ENCODE measurements around the gene ITGA4. TPM values are rescaled to one million over a fixed set of nuclear protein-coding genes. Genes with fewer than 3 reads are reported as not detected.
A peak's percentile ranks its signal among the peaks of the same experiment; 100 is the strongest.

ITGA4 gene
- polyA plus RNA-seq, 1 experiment, result 16.7 TPM

- DNase-seq (ENCODE audit: low read depth, low spot score), result no peak
- H3K27ac ChIP-seq (ENCODE audit: low read depth, low read length), result no peak overlapping the region
- H3K9me3 ChIP-seq (ENCODE audit: control insufficient read depth, insufficient read depth, low read length), result no peaks in the 10 kb centered on the region
- no peak overlapping the region for H3K4me3 ChIP-seq (ENCODE audit: low read depth, low read length)
- H3K27me3 ChIP-seq (ENCODE audit: control insufficient read depth, insufficient read depth, low read length), result no peaks in the 10 kb centered on the region
- CTCF ChIA-PET, result interaction anchor here (1.0 to 5.8 kb wide), 3 partner anchors 145 to 562 kb away, joined by 3 to 96 read pairs (median 4); no protein-coding TSS in a partner anchor
- TF ChIP-seq, protein P1, sequence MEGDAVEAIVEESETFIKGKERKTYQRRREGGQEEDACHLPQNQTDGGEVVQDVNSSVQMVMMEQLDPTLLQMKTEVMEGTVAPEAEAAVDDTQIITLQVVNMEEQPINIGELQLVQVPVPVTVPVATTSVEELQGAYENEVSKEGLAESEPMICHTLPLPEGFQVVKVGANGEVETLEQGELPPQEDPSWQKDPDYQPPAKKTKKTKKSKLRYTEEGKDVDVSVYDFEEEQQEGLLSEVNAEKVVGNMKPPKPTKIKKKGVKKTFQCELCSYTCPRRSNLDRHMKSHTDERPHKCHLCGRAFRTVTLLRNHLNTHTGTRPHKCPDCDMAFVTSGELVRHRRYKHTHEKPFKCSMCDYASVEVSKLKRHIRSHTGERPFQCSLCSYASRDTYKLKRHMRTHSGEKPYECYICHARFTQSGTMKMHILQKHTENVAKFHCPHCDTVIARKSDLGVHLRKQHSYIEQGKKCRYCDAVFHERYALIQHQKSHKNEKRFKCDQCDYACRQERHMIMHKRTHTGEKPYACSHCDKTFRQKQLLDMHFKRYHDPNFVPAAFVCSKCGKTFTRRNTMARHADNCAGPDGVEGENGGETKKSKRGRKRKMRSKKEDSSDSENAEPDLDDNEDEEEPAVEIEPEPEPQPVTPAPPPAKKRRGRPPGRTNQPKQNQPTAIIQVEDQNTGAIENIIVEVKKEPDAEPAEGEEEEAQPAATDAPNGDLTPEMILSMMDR (IDR thresholded peaks at IDR 0.05; ENCODE audit: low read depth, low read length), result peak; percentile 35; the same call in 1 of the 2 replicates
- POLR2A ChIA-PET, result no interaction called here
Measured at GRCh38 chr2:181570833-181571661, 113.9 kb downstream of the ITGA4 start.

- TF ChIP-seq, protein P1 (IDR thresholded peaks at IDR 0.05; ENCODE audit: low read depth, low read length), result peak; percentile 62
- no peaks in the 10 kb centered on the region for H3K27me3 ChIP-seq (ENCODE audit: control insufficient read depth, insufficient read depth, low read length)
- H3K4me3 ChIP-seq (ENCODE audit: low read depth, low read length), result no peak overlapping the region
- CTCF ChIA-PET, result interaction anchor here (0.6 to 5.8 kb wide), 34 partner anchors 9 to 1959 kb away, joined by 3 to 96 read pairs (median 4); no protein-coding TSS in a partner anchor
- DNase-seq (ENCODE audit: low read depth, low spot score), result no peak
- no peak overlapping the region for H3K27ac ChIP-seq (ENCODE audit: low read depth, low read length)
- H3K9me3 ChIP-seq (ENCODE audit: control insufficient read depth, insufficient read depth, low read length), result no peaks in the 10 kb centered on the region
- POLR2A ChIA-PET, result no interaction called here
Measured at GRCh38 chr2:181573140-181573736, 116.1 kb downstream of the ITGA4 start.

DNA sequence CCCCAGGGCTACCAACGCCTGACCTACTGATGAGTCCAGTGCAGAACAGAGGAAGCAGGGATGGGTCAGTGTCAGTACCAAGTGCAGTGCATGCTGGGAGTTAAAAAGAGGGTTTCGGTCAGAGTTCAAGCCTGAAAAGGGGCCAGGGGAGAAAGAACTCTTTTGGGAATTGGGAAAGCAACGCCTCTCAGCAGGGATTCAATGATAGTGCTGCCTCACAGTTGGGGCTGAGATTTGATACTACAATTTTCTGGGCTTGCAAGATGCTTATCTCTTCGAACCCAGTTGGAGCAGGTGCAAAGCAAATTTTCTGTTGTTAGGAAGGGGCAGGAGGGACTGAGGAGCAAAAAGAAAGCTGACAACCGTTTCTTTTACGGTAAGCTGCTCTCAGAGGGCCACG is 117.1 kb downstream of the ITGA4 start:
- no peak for DNase-seq (ENCODE audit: low read depth, low spot score)
- CTCF ChIA-PET, result interaction anchor here (0.5 to 2.6 kb wide), 4 partner anchors 9 to 1358 kb away, joined by 3 to 23 read pairs (median 6); no protein-coding TSS in a partner anchor
- POLR2A ChIA-PET, result no interaction called here
- no peaks in the 10 kb centered on the region for H3K27me3 ChIP-seq (ENCODE audit: control insufficient read depth, insufficient read depth, low read length)
- H3K9me3 ChIP-seq (ENCODE audit: control insufficient read depth, insufficient read depth, low read length), result no peaks in the 10 kb centered on the region
- TF ChIP-seq, protein P1 (IDR thresholded peaks at IDR 0.05; ENCODE audit: low read depth, low read length), result no peak
- H3K27ac ChIP-seq (ENCODE audit: low read depth, low read length), result no peak overlapping the region
- H3K4me3 ChIP-seq (ENCODE audit: low read depth, low read length), result no peak overlapping the region

DNA sequence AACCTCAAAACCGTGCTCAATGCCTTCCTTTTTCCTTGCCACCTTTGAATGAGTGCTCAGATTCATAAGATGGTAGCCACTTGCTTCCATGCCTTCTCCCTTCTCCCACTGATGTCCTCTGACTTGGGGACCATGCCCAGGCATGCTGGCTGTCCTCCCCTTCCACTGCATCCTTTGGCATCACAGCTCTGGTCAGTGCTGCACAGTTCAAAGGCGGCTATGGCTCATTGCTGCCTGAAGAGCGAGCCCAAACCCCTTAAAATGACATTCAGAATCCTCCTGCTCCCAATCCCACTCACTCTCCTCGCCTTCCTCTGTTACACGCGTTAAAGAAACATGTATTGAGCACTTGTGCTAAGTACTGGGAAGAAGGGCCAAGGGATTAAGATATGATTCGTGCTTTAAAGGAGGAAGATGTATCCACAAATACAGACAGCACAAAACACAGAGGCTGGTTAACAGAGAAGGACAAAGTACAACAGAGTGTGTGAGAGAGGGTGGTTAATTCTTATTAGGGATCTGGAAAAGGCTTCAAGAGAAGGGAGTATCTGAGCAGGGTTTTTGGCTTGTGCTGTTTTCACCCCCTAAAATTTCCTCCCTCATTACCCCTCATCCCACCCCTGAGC is 118.0 kb downstream of the ITGA4 start:
- POLR2A ChIA-PET, result no interaction called here
- H3K27ac ChIP-seq (ENCODE audit: low read depth, low read length), result no peak overlapping the region
- CTCF ChIA-PET, result interaction anchor here (0.9 to 2.6 kb wide), 3 partner anchors 10 to 557 kb away, joined by 3 to 23 read pairs (median 6); no protein-coding TSS in a partner anchor
- TF ChIP-seq, protein P1 (IDR thresholded peaks at IDR 0.05; ENCODE audit: low read depth, low read length), result no peak
- DNase-seq (ENCODE audit: low read depth, low spot score), result no peak
- H3K4me3 ChIP-seq (ENCODE audit: low read depth, low read length), result no peak overlapping the region
- no peaks in the 10 kb centered on the region for H3K27me3 ChIP-seq (ENCODE audit: control insufficient read depth, insufficient read depth, low read length)
- no peaks in the 10 kb centered on the region for H3K9me3 ChIP-seq (ENCODE audit: control insufficient read depth, insufficient read depth, low read length)

Data from AG04450 (cell line).